HG02642 (cell line): ENCODE measurements around the gene ARHGEF2.
"Not testable (repeated sequence)": the region's sequence is repeated elsewhere in the genome, so short reads cannot be mapped to it uniquely, and the experiment has no call there.

ENCODE experiments used
- ATAC-seq: cut with Tn5 transposase; IDR thresholded peaks from one replicate; pipeline ENCODE4 v1.9.1; 2021; ENCODE audit warnings: mild to moderate bottlenecking; ENCODE audit not compliant: unreplicated experiment, poor library complexity

Gene ARHGEF2

DNA sequence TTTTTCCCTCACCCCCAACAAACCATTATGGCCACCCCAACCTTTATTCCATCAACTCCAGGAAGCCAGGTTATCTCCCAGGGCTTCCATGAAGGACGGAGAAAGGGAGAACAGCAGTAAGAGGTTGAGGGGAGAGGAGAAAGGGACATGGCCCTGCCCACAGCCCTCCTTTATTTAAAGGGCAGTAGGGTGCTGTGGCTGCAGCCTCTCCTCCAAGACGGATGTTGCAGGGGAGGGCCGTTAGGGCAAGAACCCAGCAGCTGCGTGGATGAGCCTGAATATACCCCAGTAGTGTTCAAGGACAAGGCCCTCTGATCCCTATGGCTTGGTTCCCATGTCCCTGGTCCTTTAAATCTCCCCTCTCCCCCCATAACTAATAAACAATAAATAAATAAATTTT, 31.1 kb downstream of the ARHGEF2 start:
- ATAC-seq: no peak

DNA sequence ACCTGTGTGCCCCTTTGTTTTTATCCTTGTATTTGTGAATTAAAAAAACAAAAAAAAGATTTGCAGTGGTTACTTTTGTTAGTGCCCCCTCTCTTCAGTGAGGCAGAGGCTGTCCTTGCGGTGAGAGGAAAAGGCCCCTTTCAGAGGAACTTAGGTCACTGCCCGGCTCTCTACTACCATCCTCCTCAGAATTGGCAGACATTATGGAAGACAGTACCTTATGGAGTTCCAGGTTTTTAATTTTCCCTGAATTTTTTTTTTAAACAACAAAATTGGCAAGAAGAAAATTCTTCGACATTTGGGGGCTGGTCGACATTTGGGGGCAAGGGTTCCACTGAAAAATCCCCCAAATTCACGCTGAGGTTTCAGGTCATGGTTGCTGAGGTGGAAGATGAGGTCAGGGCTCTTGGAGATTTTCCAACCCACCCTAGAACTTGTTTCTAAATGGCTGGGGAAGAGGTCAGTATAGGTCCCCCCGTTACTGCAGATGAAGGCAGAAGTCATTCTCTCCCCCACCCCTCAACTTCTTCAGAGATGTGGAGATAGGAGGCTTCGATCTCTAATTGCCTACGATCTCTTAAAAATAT, 31.6 kb downstream of the ARHGEF2 start:
- no peak for ATAC-seq

DNA sequence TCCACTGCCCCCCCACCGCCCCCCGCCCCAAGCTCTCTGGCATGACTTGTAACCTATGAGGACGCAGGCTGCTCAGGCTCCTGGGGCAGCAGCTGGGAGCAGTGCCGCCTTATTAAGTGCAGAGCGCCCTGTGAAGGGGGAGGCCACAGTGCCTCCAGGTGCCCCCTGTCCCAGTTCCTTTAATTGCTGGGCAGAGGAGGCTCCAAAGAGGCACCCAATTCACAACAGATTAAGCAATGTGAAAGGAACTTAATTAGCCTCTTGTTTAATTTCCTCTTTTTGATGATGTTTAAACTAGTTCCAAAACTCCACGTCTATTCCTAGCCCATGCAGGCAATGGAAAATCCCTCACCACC, 33.9 kb downstream of the ARHGEF2 start:
- ATAC-seq: no peak

DNA sequence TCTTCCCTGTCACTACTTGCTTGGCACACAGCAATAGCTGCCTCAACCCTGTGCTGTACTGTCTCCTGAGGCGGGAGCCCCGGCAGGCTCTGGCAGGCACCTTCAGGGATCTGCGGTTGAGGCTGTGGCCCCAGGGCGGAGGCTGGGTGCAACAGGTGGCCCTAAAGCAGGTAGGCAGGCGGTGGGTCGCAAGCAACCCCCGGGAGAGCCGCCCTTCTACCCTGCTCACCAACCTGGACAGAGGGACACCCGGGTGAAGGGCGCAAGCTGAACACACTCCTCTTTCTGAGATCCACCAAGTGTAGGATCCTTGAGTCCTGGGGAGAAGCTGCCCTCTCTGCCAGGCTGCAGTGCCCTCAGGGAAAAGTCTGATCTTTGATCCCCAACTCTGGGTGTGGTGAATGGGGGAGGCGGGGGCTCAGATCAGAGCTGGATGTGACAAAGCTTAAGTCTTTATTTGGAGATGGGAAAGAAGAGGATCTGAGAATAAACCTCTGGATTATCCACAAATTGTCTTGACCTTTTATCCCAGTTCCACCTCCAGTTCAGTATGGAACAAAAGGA, 35.7 kb downstream of the ARHGEF2 start:
- no peak for ATAC-seq

DNA sequence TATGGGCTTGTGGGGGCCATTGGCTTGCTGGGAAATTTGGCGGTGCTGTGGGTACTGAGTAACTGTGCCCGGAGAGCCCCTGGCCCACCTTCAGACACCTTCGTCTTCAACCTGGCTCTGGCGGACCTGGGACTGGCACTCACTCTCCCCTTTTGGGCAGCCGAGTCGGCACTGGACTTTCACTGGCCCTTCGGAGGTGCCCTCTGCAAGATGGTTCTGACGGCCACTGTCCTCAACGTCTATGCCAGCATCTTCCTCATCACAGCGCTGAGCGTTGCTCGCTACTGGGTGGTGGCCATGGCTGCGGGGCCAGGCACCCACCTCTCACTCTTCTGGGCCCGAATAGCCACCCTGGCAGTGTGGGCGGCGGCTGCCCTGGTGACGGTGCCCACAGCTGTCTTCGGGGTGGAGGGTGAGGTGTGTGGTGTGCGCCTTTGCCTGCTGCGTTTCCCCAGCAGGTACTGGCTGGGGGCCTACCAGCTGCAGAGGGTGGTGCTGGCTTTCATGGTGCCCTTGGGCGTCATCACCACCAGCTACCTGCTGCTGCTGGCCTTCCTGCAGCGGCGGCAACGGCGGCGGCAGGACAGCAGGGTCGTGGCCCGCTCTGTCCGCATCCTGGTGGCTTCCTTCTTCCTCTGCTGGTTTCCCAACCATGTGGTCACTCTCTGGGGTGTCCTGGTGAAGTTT, 36.4 kb downstream of the ARHGEF2 start:
- no peak for ATAC-seq

GRCh38 chr1:155940993-155941844, 37.1 kb downstream of the ARHGEF2 start, which contains the start of gene RXFP4:
Gene RXFP4 (plus strand): TSS chr1:155941638. CDS start chr1:155941710, 72 bp downstream.
- no peak for ATAC-seq

DNA sequence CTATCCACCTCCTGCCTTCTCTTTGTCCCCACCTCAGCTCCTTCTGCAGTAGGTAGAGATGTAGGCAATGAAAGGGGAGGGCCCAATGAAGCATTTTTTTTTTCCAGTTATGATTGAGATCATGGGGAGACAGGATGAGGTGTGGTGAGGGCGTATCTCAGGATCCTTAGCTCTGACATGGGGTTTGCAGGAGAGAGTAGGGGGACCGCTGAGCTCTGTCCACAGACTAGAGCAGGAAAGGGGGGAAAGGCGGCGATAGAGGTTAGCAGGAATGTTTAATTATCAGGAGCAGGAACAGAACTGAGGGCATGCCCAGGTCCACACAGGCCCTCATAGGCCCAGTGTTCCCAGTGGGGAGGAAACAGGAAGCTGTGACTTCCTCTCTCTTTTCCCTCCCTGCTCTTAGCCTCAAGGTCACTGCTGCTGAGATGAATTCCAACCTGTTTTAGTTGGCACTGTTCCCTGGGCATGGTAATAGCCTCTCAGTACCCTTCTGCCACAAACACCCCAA, 37.8 kb downstream of the ARHGEF2 start:
- ATAC-seq: no peak

DNA sequence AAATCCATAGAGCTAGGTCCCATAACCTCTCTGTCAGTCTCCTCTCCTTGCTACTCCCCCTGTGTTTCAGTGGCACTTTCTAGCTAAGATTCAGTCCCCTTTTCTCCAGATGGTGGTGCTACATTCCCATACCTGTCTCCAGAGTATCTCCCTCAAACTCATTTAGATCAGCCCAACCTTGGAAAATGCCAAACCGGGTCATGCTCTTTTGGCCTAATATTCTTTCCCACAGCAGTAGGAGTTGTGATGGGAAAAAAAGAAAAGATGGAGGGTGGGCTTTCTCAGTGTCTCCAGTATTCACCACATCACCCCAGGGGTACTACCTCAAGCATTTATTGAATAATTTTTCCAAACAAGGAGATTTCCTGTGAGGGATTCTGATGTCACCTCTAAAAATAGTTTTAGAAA, 40.1 kb downstream of the ARHGEF2 start:
- ATAC-seq: no peak

GRCh38 chr1:155934936-155935590, 43.3 kb downstream of the ARHGEF2 start:
- ATAC-seq: no peak

- peak; percentile 95 for ATAC-seq
These were observed 44.0 kb downstream of the ARHGEF2 start, which contains the start of gene KHDC4 for GRCh38 chr1:155934097-155934935. Gene KHDC4 (minus strand): TSS chr1:155934413. CDS start chr1:155934373, 40 bp downstream.

GRCh38 chr1:155933591-155934096, 44.7 kb downstream of the ARHGEF2 start:
- no peak for ATAC-seq

GRCh38 chr1:155932487-155932886, 45.9 kb downstream of the ARHGEF2 start:
- no peak for ATAC-seq

- ATAC-seq: no peak
These were observed 46.3 kb downstream of the ARHGEF2 start for GRCh38 chr1:155932081-155932480.

DNA sequence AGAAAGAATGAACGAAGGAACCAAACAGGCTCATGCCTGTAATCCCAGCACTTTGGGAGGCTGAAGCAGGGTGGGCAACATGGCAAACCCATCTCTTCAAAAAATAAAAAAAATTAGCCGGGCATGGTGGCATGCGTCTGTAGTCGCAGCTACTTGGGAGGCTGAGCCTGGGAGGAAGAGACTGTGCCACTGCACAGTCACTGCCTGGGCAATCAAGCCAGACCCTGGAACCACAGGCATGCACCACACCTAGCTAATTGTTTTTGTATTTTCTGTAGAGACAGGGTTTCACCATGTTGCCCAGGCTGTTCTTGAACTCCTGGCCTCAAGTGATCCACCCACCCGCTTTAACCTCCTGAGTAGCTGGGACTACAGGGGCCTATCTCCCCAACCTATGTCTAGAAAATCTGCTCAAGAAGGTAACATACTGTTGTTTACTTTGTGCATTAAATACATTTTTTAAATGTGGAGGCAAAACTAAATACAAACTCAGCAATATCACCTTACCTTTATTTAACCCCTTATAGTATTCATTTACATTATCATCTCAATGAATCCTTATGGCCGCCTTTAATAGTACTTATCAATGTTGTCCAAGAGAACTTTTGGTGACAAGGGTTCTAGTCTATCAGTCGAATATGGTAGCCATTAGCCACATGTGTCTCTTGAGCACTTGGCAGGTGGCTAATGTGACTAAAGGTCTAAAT, 46.9 kb downstream of the ARHGEF2 start:
- no peak for ATAC-seq

DNA sequence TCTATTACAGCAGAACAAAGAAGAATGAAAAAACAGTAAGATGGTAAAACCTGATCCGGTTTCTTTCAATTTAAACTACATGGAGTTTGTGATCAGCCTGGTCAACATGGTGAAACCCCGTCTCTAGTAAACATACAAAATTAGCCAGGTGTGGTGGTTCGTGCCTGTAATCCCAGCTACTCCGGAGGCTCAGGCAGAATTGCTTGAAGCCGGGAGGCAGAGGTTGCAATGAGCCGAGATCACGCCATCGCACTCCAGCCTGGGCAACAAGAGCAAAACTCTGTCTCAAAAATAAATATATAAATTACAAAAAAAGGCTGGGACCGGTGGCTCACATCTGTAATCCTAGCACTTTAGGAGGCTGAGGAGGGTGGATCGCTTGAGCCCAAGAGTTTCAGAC, 47.6 kb downstream of the ARHGEF2 start:
- not testable (repeated sequence) for ATAC-seq

DNA sequence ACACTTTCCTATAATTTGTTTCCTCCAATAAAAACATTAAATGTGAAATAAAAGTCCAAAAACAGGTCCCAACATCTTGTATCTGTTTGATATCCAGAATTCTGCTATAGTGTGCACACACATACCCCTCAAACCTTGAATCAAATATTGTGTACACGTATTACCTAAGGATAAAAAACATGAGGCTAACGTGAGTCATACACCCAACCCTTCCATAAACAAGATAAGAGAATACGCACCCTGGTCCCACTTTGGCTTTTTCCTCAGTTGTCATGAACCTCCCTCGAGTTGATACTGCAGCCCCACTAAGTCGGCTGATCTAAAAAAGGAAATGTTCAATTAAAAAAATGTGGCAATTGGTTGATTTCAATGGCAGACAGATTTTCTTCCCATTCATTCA, 49.3 kb downstream of the ARHGEF2 start:
- no peak for ATAC-seq

DNA sequence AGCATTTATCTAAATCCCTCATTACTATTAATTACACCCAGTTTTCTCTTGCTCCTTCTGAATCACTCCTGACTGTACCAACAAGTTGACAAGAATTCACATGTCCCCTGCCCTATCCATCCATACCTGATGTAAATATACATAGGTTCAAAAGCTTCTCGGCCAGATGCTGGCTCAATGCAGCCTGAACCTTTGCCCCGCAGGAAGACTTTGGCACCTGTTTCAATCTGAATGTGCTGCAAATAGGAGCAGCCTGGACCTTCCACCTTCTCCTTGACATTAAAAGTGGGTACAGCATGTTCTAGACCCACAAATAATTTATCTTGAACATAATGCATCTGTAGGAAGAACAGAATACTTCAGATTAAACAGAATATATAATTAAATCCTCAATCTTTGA, 52.8 kb downstream of the ARHGEF2 start:
- no peak for ATAC-seq

DNA sequence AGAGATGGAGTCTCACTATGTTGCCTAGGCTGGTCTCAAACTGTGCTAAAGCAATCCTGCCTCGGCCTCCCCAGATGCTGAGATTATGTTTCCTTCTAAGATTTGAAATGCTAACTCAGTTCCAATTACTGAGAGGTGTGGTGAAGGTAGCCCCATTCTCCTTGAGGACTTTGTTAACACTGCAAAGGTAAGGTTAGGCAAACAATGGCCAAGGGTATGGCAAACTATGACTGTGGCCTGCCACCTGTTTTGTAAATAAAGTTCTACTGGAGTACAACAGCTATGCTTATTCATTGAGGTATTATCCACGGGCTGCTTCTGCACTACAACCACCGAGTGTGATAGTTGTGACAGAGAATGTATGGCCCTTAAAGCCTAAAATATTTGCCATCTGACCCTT, 57.6 kb downstream of the ARHGEF2 start:
- ATAC-seq: no peak
